AG04449 (cell line): ENCODE measurements around the gene NCCRP1.

Source experiments
- CTCF ChIA-PET: fragments of 350-600 bp; formaldehyde crosslinking; extraction: SDS; loops from one replicate; lab custom pipeline; 2021; ENCODE audit warnings: antibody characterized with exemption; lab: Yijun Ruan, JAX
- POLR2A ChIA-PET: fragments of 400-600, 350-600 bp; formaldehyde crosslinking; extraction: SDS; loops from one replicate; lab custom pipeline; 2020; ENCODE audit warnings: antibody characterized with exemption, inconsistent platforms; lab: Yijun Ruan, JAX
- DNase-seq: peaks from one replicate; pipeline ENCODE4 v3.0.0-alpha.2; 2010; ENCODE audit warnings: low read depth, low spot score
- H3K4me3 ChIP-seq: 2 replicates; pipeline ENCODE4 v1.5.1; 2011; ENCODE audit warnings: low read depth, mild to moderate bottlenecking, control low read depth, low read length
- TF ChIP-seq, protein P1 (sequence below): IDR thresholded peaks from one replicate; pipeline ENCODE4 v1.5.1; 2011; ENCODE audit warnings: mild to moderate bottlenecking, moderate library complexity, low read length, control low read depth, inconsistent platforms; ENCODE audit not compliant: insufficient read depth; ENCODE audit errors: missing control alignments

The NCCRP1 gene

GRCh38 chr19:39186391-39186790, 10.4 kb upstream of the NCCRP1 start:
- CTCF ChIA-PET: interaction anchor here (0.7 to 3.0 kb wide), 9 partner anchors 10 to 76 kb away, joined by 3 to 13 read pairs (median 6); no protein-coding TSS in a partner anchor
- DNase-seq: no peak
- TF ChIP-seq, protein P1, sequence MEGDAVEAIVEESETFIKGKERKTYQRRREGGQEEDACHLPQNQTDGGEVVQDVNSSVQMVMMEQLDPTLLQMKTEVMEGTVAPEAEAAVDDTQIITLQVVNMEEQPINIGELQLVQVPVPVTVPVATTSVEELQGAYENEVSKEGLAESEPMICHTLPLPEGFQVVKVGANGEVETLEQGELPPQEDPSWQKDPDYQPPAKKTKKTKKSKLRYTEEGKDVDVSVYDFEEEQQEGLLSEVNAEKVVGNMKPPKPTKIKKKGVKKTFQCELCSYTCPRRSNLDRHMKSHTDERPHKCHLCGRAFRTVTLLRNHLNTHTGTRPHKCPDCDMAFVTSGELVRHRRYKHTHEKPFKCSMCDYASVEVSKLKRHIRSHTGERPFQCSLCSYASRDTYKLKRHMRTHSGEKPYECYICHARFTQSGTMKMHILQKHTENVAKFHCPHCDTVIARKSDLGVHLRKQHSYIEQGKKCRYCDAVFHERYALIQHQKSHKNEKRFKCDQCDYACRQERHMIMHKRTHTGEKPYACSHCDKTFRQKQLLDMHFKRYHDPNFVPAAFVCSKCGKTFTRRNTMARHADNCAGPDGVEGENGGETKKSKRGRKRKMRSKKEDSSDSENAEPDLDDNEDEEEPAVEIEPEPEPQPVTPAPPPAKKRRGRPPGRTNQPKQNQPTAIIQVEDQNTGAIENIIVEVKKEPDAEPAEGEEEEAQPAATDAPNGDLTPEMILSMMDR: no peak
- POLR2A ChIA-PET: no interaction called here
- H3K4me3 ChIP-seq: no peak overlapping the region

DNA sequence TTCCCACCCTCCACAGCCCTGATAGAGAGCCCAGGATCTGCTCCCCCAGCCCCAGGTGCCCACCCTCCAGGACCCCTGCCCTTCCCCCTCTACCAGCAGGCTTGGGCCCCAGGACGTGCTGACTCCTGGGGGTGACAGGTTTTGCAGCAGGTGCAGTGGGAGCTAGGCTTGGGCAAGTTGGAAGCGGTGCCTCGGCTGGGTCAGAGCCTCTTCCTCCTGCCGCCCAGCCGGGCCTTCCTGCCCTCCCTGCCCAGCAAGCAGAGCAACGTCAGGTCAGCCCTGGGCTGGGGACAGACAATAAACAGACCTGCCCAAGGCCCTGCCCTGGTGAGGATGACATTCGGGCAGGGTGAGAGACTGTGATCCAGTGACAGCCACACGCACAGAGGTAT, 9.2 kb upstream of the NCCRP1 start:
- no peak overlapping the region for H3K4me3 ChIP-seq
- TF ChIP-seq, protein P1: no peak
- POLR2A ChIA-PET: no interaction called here
- DNase-seq: no peak
- CTCF ChIA-PET: interaction anchor here (0.6 to 3.0 kb wide), 13 partner anchors 10 to 251 kb away, joined by 3 to 13 read pairs (median 4); no protein-coding TSS in a partner anchor

DNA sequence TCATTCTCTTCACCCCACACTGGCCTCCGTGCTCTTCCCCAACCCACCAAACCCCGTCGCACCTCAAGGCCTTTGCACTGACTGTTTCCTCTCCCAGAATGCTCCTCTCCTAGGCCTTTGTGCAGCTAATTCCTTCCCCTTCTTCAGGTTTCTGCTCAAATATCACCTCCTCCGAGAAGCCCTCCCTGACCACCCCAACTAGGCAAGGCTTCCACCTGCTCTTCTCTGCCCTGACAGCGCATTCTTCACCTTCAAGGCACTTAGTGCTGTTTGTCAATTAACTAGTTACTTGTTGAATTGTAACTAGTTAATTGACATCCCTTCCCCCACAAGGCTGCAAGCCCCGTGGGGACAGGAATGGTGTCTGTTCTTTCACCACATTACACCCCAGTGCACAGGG, 7.8 kb upstream of the NCCRP1 start:
- ChIA-PET CTCF (interaction anchor here (0.6 to 3.0 kb wide), 4 partner anchors 9 to 78 kb away, joined by 3 to 13 read pairs (median 6); no protein-coding TSS in a partner anchor), POLR2A (no interaction called here)
- TF ChIP-seq, protein P1: no peak
- H3K4me3 ChIP-seq: no peak overlapping the region
- DNase-seq: no peak

- ChIA-PET POLR2A (no interaction called here), CTCF (no interaction called here)
- H3K4me3 ChIP-seq: no peak overlapping the region
- TF ChIP-seq, protein P1: no peak
- no peak for DNase-seq
Measured at GRCh38 chr19:39190768-39191167, 6.0 kb upstream of the NCCRP1 start.

GRCh38 chr19:39192846-39193245, 3.9 kb upstream of the NCCRP1 start:
- TF ChIP-seq, protein P1: no peak
- POLR2A ChIA-PET: no interaction called here
- no peak overlapping the region for H3K4me3 ChIP-seq
- CTCF ChIA-PET: no interaction called here
- no peak for DNase-seq

GRCh38 chr19:39193803-39194202, 3.0 kb upstream of the NCCRP1 start:
- no peak for DNase-seq
- H3K4me3 ChIP-seq: no peak overlapping the region
- CTCF ChIA-PET: no interaction called here
- POLR2A ChIA-PET: no interaction called here
- TF ChIP-seq, protein P1: no peak
